HL-60 (cell line): Measurements from ENCODE around the gene EXOSC5.

ENCODE experiments used
- DNase-seq, 2 experiments: peaks; one replicate each; pipeline ENCODE4 v3.0.0-alpha.2; 2010 to 2020; ENCODE audit warnings: low read depth in 1 of 2, low spot score in 1 of 2
- H3K27ac ChIP-seq: fragments of 250-450 bp; sonication (Bioruptor Pico); replicated peaks from 2 replicates; pipeline ENCODE4 v1.5.1; 2020; ENCODE audit warnings: mild to moderate bottlenecking, moderate library complexity
- H3K27me3 ChIP-seq: fragments of 250-450 bp; sonication (Bioruptor Pico); 2 replicates; pipeline ENCODE4 v1.5.1; 2021; ENCODE audit warnings: mild to moderate bottlenecking, moderate library complexity; ENCODE audit not compliant: insufficient read depth, poor library complexity, severe bottlenecking
- H3K4me3 ChIP-seq: replicated peaks from 2 replicates; pipeline ENCODE4 v1.5.1; 2011; ENCODE audit warnings: mild to moderate bottlenecking, control low read depth, low read length; ENCODE audit not compliant: insufficient read depth
- GABPA ChIP-seq: IDR thresholded peaks from 2 replicates; pipeline ENCODE4 v1.6.1; 2012; ENCODE audit warnings: low read depth
- POLR2AphosphoS5 ChIP-seq: IDR thresholded peaks from 2 replicates; pipeline ENCODE4 v1.6.1; 2012; ENCODE audit warnings: low read depth
- SPI1 ChIP-seq: IDR thresholded peaks from 2 replicates; pipeline ENCODE4 v1.6.1; 2012; ENCODE audit warnings: low read depth, mild to moderate bottlenecking, borderline replicate concordance
- TF ChIP-seq, protein P1 (sequence below): IDR thresholded peaks from one replicate; pipeline ENCODE4 v1.5.1; 2011; ENCODE audit warnings: low read length, control low read depth, inconsistent platforms; ENCODE audit not compliant: insufficient read depth
- TF ChIP-seq, protein P2 (sequence below): IDR thresholded peaks from 2 replicates; pipeline ENCODE4 v1.6.1; 2012; ENCODE audit warnings: low read depth; ENCODE audit not compliant: insufficient replicate concordance

The EXOSC5 gene

GRCh38 chr19:41359741-41360140, 37.4 kb downstream of the EXOSC5 start:
- TF ChIP-seq SPI1 (no peak), GABPA (no peak), POLR2AphosphoS5 (no peak)
- TF ChIP-seq, protein P1, sequence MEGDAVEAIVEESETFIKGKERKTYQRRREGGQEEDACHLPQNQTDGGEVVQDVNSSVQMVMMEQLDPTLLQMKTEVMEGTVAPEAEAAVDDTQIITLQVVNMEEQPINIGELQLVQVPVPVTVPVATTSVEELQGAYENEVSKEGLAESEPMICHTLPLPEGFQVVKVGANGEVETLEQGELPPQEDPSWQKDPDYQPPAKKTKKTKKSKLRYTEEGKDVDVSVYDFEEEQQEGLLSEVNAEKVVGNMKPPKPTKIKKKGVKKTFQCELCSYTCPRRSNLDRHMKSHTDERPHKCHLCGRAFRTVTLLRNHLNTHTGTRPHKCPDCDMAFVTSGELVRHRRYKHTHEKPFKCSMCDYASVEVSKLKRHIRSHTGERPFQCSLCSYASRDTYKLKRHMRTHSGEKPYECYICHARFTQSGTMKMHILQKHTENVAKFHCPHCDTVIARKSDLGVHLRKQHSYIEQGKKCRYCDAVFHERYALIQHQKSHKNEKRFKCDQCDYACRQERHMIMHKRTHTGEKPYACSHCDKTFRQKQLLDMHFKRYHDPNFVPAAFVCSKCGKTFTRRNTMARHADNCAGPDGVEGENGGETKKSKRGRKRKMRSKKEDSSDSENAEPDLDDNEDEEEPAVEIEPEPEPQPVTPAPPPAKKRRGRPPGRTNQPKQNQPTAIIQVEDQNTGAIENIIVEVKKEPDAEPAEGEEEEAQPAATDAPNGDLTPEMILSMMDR, result no peak
- TF ChIP-seq, protein P2, sequence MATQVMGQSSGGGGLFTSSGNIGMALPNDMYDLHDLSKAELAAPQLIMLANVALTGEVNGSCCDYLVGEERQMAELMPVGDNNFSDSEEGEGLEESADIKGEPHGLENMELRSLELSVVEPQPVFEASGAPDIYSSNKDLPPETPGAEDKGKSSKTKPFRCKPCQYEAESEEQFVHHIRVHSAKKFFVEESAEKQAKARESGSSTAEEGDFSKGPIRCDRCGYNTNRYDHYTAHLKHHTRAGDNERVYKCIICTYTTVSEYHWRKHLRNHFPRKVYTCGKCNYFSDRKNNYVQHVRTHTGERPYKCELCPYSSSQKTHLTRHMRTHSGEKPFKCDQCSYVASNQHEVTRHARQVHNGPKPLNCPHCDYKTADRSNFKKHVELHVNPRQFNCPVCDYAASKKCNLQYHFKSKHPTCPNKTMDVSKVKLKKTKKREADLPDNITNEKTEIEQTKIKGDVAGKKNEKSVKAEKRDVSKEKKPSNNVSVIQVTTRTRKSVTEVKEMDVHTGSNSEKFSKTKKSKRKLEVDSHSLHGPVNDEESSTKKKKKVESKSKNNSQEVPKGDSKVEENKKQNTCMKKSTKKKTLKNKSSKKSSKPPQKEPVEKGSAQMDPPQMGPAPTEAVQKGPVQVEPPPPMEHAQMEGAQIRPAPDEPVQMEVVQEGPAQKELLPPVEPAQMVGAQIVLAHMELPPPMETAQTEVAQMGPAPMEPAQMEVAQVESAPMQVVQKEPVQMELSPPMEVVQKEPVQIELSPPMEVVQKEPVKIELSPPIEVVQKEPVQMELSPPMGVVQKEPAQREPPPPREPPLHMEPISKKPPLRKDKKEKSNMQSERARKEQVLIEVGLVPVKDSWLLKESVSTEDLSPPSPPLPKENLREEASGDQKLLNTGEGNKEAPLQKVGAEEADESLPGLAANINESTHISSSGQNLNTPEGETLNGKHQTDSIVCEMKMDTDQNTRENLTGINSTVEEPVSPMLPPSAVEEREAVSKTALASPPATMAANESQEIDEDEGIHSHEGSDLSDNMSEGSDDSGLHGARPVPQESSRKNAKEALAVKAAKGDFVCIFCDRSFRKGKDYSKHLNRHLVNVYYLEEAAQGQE, result no peak
- DNase-seq, result no peak
- Histone ChIP-seq H3K27me3 (no peaks in the 10 kb centered on the region), H3K4me3 (no peak overlapping the region), H3K27ac (no peak overlapping the region)

DNA sequence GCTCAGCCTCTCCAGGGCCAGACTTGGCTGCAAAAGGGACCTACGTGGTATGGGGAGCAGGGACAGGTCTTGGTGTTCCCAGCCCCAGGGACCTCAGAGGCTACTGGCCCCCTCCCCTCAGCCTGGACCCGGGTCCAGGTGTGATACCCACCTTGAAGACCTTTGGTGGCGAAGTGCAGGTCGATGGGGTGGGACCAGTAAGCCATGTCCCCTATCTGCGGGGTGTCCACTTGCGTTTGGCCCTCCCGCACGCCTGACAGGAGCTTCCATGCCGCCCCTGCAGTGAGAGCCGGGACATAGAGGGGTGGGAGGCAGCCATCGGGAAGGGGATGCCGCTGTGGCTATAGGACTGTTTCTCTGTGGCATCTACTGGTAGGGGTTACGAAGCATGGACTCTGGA, 39.4 kb downstream of the EXOSC5 start:
- H3K27me3 ChIP-seq, result no peaks in the 10 kb centered on the region
- no peak overlapping the region for H3K4me3 ChIP-seq
- DNase-seq, result no peak
- no peak overlapping the region for H3K27ac ChIP-seq
- no peak for TF ChIP-seq SPI1

DNA sequence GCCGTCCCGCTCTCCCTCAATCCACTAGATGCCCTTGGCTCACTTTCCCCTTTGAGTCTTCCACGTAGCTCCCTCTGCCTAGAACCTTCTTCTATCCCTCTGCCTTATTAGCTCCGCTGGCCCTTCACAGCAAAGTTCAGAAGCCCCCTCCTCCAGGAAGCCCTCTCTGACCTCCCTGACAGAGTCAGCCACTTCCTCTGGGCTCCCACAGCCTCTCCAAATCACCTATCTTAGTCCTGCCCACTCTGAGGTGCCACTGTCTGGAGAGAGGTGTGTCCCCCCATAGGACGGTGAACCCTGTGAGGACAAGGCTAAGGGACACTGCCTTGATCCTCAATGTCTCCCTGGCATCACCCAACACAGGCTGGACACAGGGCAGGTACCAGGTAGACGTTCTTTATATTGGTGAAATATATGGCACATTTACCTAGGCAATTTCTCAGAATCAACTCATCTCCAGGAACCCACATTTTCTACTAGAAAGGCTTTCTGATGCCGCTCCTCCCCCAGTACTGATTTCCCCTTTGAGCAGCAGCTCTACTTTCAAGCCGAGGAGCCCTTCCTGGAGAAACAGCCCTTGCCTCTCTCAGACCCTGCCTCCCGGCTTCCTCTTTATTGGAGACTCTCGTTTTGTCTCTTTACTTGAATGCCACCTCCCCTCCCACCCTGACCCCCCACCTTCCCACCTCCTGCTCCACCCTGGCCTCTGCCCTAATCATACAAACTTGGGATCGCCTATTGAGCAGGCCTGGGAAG, 40.0 kb downstream of the EXOSC5 start:
- no peak overlapping the region for H3K27ac ChIP-seq
- no peak overlapping the region for H3K4me3 ChIP-seq
- TF ChIP-seq, protein P2, result no peak
- TF ChIP-seq POLR2AphosphoS5 (no peak), SPI1 (peak; percentile 65; the same call in 1 of the 2 replicates)
- TF ChIP-seq, protein P1, result no peak
- peak in 1 of 2 experiments; percentile 72 for DNase-seq
- no peaks in the 10 kb centered on the region for H3K27me3 ChIP-seq

- no peak overlapping the region for H3K27ac ChIP-seq
- DNase-seq, result no peak
These were observed 41.4 kb downstream of the EXOSC5 start for GRCh38 chr19:41355802-41356201.

More at GRCh38 chr19:41355802-41356201, 41.4 kb downstream of the EXOSC5 start:
- Histone ChIP-seq H3K27me3 (no peaks in the 10 kb centered on the region), H3K4me3 (no peak overlapping the region)
- TF ChIP-seq SPI1 (no peak), POLR2AphosphoS5 (no peak; the same call in 1 of the 2 replicates), GABPA (no peak)
- TF ChIP-seq, protein P1, result no peak
- TF ChIP-seq, protein P2, result no peak
